Muscle layer of duodenum (tissue), 2 donors: ENCODE measurements around the gene CSF2RB.
"Not testable (repeated sequence)": the region's sequence is repeated elsewhere in the genome, so short reads cannot be mapped to it uniquely, and the experiment has no call there.

Experiments
- H3K27ac ChIP-seq: one replicate; pipeline ENCODE4 v1.7.0; 2013; ENCODE audit warnings: mild to moderate bottlenecking, low read length
- H3K27me3 ChIP-seq: one replicate; pipeline ENCODE4 v1.7.0; 2013; ENCODE audit warnings: low read depth, mild to moderate bottlenecking, control low read depth, low read length
- H3K36me3 ChIP-seq, 2 donors: one replicate each; pipeline ENCODE4 v1.7.0; 2013; ENCODE audit warnings: low read length in 2 of 2, control low read depth in 1 of 2, mild to moderate bottlenecking in 1 of 2; ENCODE audit not compliant: insufficient read depth in 2 of 2, control insufficient read depth in 1 of 2
- H3K4me1 ChIP-seq, 2 donors: one replicate each; pipeline ENCODE4 v1.7.0; 2013; ENCODE audit warnings: low read length in 2 of 2, mild to moderate bottlenecking in 2 of 2, control low read depth in 1 of 2, moderate library complexity in 1 of 2; ENCODE audit not compliant: insufficient read depth in 2 of 2, control insufficient read depth in 1 of 2
- H3K4me3 ChIP-seq, 2 donors: one replicate each; pipeline ENCODE4 v1.7.0; 2013; ENCODE audit warnings: low read length in 2 of 2, low read depth in 1 of 2, mild to moderate bottlenecking in 1 of 2
- H3K9me3 ChIP-seq, 2 donors: one replicate each; pipeline ENCODE4 v1.7.0; 2013; ENCODE audit warnings: low read length in 2 of 2, control low read depth in 1 of 2, mild to moderate bottlenecking in 1 of 2; ENCODE audit not compliant: control insufficient read depth in 1 of 2
- donor health status: healthy.

CSF2RB gene

GRCh38 chr22:36982136-36982535, 68.7 kb downstream of the CSF2RB start:
- Histone ChIP-seq H3K4me1 (peaks cover 0 to 7% of the 10 kb centered on the region in 2 donors), H3K27ac (no peak overlapping the region), H3K27me3 (no peaks in the 10 kb centered on the region), H3K9me3 (peaks cover 9 to 17% of the 10 kb centered on the region in 2 donors), H3K36me3 (no peaks in the 10 kb centered on the region), H3K4me3 (no peak overlapping the region)

- Histone ChIP-seq H3K4me1 (no peaks in the 10 kb centered on the region), H3K36me3 (no peaks in the 10 kb centered on the region), H3K27ac (no peak overlapping the region), H3K4me3 (peak overlapping the region in 1 of 2 donors; percentile 6), H3K9me3 (peaks cover 9 to 17% of the 10 kb centered on the region in 2 donors), H3K27me3 (no peaks in the 10 kb centered on the region)
Measured at GRCh38 chr22:36985211-36985889, 71.9 kb downstream of the CSF2RB start.

GRCh38 chr22:36986242-36986821, 72.9 kb downstream of the CSF2RB start:
- Histone ChIP-seq H3K9me3 (peaks cover 9 to 17% of the 10 kb centered on the region in 2 donors), H3K27me3 (peaks cover 4% of the 10 kb centered on the region), H3K36me3 (no peaks in the 10 kb centered on the region), H3K4me1 (no peaks in the 10 kb centered on the region), H3K27ac (no peak overlapping the region), H3K4me3 (peak overlapping the region in 1 of 2 donors; percentile 6)

- H3K4me3 ChIP-seq: no peak overlapping the region
- no peaks in the 10 kb centered on the region for H3K36me3 ChIP-seq
- peaks cover 4% of the 10 kb centered on the region for H3K27me3 ChIP-seq
- H3K27ac ChIP-seq: no peak overlapping the region
- peaks cover 9 to 17% of the 10 kb centered on the region in 2 donors for H3K9me3 ChIP-seq
- H3K4me1 ChIP-seq: no peaks in the 10 kb centered on the region
Measured at GRCh38 chr22:36988075-36988832, 74.8 kb downstream of the CSF2RB start.

- not testable (repeated sequence) for H3K27ac ChIP-seq, H3K36me3 ChIP-seq, H3K4me1 ChIP-seq, H3K27me3 ChIP-seq, H3K4me3 ChIP-seq
- H3K9me3 ChIP-seq: peaks cover 9 to 17% of the 10 kb centered on the region in 2 donors
Measured at GRCh38 chr22:36989012-36989411, 75.6 kb downstream of the CSF2RB start.
